HFF-Myc (cell line): ENCODE results near the gene INPP4B.

Source experiments
- DNase-seq: peaks from one replicate; pipeline ENCODE4 v3.0.0-alpha.2; 2011; ENCODE audit warnings: low read depth; ENCODE audit errors: extremely low read depth
- H3K4me3 ChIP-seq: replicated peaks from 2 replicates; pipeline ENCODE4 v1.5.1; 2011; ENCODE audit warnings: low read depth, mild to moderate bottlenecking, control low read depth, low read length
- TF ChIP-seq, protein P1 (sequence below): IDR thresholded peaks from 2 replicates; pipeline ENCODE4 v1.5.1; 2012; ENCODE audit warnings: mild to moderate bottlenecking, low read depth, low read length, control low read depth; ENCODE audit errors: missing control alignments

INPP4B gene

GRCh38 chr4:142600952-142601351, 245.1 kb downstream of the INPP4B start:
- H3K4me3 ChIP-seq, result no peak overlapping the region
- TF ChIP-seq, protein P1, sequence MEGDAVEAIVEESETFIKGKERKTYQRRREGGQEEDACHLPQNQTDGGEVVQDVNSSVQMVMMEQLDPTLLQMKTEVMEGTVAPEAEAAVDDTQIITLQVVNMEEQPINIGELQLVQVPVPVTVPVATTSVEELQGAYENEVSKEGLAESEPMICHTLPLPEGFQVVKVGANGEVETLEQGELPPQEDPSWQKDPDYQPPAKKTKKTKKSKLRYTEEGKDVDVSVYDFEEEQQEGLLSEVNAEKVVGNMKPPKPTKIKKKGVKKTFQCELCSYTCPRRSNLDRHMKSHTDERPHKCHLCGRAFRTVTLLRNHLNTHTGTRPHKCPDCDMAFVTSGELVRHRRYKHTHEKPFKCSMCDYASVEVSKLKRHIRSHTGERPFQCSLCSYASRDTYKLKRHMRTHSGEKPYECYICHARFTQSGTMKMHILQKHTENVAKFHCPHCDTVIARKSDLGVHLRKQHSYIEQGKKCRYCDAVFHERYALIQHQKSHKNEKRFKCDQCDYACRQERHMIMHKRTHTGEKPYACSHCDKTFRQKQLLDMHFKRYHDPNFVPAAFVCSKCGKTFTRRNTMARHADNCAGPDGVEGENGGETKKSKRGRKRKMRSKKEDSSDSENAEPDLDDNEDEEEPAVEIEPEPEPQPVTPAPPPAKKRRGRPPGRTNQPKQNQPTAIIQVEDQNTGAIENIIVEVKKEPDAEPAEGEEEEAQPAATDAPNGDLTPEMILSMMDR, result no peak
- DNase-seq, result no peak

GRCh38 chr4:142598132-142598531, 248.0 kb downstream of the INPP4B start:
- H3K4me3 ChIP-seq, result no peak overlapping the region
- TF ChIP-seq, protein P1, result no peak
- no peak for DNase-seq

GRCh38 chr4:142596595-142596994, 249.5 kb downstream of the INPP4B start:
- no peak for DNase-seq
- TF ChIP-seq, protein P1, result no peak
- no peak overlapping the region for H3K4me3 ChIP-seq

DNA sequence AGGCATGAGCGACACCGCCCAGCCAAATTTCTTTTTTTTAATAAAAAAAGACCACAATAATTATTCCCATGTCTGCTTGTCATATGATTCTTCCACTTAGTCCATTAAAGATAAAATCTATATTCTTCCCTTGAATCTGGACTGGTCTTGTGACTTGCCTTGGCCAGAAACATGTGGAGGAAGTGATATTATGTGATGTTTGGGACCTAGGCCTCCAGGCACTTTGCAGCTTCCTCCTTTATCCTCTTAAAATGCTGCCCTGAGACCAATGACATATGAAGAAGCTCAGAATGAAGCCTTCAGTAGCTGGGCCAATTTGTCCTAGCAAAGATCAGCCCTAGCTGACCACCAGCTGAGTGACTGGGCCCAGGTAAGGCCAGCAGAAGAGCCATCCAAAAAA, 250.0 kb downstream of the INPP4B start:
- TF ChIP-seq, protein P1, result no peak
- no peak for DNase-seq
- H3K4me3 ChIP-seq, result no peak overlapping the region

DNA sequence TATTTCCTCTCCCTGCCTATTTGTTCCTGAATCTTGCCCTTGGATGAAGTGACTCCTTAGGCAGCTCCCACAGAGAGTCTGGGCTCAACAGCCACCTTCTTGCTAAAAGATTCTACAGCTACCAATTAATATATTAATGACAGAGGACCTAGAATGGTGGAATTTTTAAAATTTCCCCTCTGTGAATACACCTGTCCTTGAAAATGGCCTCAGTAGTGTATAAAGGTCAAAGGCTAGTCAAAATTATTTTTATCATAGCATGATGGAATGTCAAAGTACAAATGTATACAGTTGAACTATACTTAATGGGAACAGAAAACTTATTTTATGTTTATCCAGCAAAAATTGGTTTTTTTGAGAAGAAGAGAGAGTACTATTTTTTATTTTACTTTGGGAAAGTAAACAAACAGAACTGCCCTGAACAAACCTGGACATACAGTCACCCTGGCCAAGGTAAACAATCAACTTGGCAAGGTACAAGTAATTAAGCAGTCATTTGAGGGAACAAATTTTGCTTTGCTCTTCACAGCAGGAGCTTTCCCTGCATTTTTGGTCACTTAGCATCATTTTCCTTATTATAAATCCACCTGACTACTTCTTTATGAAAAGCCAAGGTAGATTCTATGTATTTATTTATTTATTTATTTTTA, 250.8 kb downstream of the INPP4B start:
- TF ChIP-seq, protein P1, result no peak
- no peak overlapping the region for H3K4me3 ChIP-seq
- DNase-seq, result no peak

GRCh38 chr4:142585411-142585810, 260.7 kb downstream of the INPP4B start:
- DNase-seq, result no peak
- TF ChIP-seq, protein P1, result no peak
- no peak overlapping the region for H3K4me3 ChIP-seq

GRCh38 chr4:142583708-142584107, 262.4 kb downstream of the INPP4B start:
- TF ChIP-seq, protein P1, result no peak
- no peak overlapping the region for H3K4me3 ChIP-seq
- no peak for DNase-seq
